Right kidney (tissue), 1 donor: ENCODE data around the gene NRG2.

Experiments used
- DNase-seq: peaks from one replicate; pipeline ENCODE4 v3.0.0-alpha.2; 2016

Gene NRG2

DNA sequence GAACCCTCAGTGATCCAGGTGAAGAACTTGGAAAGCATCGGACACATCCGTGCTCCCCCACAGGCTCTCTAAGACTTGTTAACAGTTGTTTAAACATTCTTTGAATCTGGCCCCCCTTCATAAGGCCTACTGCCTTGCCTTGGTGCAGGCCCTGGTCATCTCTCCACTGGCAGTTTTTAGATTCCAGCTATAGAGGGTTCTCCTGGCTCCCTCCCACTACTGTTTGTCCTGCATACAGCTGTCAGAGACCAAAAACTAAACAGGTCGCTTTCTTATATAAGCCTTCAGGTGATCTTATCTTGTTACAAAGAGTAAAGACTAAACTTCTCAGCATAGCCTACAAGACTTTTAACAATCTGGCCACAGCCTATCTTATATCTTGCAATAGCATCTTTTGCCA is 32.3 kb downstream of the NRG2 start:
- DNase-seq: no peak

DNA sequence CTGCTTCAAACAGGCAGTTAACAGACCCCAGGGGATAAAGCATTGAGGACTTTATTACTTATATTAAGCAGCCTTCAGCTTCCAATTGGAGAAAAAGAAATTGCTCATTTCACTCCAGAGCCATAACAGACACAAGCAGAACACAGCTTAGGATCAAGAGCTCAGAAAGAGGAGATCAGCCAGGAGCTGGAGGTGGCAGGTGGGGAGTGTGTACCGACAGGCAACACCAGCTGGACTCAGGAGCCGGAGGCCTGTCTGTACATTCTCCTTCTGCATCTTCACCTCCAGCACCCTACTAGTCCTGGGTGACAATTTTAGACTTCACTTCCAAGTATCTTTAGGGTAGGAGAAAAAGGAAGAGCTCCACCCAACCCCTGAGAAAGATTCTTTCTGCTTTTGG is 35.8 kb downstream of the NRG2 start:
- no peak for DNase-seq

DNA sequence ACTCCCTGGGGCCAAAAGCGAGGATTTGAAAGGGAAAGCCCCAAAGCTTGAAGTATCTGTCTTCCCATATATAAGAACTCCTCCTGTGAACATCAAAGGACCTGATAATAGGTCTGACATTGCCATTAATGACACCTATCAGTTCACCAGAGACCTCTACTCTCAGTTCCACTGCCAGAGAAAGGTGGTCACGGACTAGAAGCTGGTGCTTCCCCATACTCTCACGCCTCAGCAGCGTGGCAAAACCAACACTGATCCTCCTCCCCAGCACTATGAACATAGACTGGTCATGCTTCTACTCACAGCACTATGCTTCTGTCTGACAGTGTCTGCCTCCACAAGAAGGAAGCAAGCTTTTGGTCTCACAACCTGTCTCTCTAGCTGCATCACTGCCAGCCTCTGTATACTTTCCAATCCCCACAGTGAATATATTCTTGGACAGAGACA is 37.9 kb downstream of the NRG2 start:
- no peak for DNase-seq

DNA sequence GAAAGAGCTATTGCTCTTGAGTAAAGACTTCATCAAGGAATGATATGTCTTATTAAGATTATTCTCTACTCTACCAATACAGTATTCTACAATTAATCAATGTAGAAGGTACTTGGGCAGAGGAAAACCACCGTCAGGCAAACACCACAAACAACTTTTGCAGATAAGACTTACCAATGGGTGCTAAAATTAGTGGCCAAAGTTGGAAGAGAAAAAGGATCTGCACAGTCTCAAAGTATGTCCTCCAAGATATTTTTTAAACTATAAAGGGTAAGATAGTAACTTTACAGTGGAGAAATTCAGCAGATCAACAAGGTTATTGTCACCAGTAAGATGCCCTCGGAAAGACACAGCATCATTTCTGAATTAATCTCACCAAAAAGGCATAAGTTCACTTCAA is 38.9 kb downstream of the NRG2 start:
- no peak for DNase-seq

DNA sequence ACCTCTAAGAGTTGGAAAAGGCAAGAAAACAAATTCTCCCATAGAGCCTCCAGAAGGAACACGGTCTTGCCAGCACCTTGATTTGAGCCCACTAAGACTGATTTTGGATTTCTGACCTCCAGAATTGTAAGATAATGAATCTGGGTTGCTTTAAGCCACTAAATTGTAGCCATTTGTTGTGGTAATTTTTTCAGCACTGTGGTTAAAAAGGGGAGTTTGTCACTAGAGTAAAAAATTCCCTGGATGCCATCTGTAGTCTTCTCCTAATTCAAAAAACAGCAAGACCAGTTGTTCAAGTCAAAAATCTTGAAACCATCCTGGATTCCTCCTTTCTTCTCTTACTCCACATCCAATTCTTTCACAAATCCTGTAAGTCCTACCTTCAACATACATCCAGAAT is 39.6 kb downstream of the NRG2 start:
- no peak for DNase-seq

DNA sequence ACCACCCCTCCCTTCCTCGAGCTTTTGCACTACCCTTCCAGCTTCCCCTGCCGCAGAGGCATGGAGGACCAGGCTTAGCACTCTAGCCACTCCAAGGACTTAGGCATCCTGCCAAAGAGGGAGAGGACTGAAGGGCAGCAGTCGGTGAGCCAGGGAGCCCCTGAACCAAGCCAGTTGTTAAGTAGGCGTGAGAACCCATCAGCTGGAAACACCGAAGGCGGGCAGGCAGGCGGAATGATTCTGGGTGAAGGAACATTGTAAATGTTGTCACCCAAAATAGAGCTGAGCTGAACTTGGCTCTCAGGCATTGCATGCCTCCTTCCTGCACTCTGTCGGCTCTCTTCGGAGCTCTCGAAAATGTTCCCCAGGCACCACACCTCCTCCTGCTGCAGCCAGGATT is 42.8 kb downstream of the NRG2 start:
- DNase-seq: no peak

DNA sequence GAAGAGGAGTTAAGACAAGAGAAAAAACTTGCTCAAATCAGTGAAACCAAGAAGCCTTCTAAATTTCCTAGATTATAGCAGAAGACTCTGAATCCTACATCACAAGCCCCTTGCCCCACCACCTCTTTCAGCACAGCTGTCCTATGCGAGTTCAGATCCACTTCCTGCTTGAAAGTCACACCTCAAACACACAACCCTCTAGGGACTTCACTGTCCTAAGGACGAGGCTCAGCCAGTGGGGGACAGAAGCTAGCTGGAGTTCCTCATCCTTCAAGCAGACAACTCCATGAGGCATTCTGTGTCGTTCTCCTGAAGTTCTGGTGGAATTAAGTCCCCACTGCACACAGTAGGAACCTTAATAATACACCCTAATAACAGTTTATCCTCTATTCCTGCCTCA is 44.3 kb downstream of the NRG2 start:
- no peak for DNase-seq

DNA sequence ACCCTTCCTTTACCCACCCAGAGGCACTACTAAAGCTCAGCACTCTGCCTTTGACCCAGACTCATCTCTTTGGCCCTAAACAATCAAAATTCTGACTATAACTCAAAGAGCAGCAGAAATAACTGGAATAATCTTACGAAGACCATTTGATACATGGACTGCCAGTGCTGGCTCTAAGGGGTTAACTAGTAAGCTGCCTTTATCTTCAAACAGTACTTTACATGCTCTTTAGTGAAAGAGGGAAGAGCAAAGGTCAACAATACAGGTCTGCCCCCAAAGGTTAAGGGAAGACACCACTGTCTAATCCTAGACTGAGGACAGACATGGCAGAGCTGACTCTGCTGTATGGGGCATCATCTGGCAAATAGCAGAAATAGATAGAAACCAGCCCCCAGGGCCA is 45.8 kb downstream of the NRG2 start:
- no peak for DNase-seq

DNA sequence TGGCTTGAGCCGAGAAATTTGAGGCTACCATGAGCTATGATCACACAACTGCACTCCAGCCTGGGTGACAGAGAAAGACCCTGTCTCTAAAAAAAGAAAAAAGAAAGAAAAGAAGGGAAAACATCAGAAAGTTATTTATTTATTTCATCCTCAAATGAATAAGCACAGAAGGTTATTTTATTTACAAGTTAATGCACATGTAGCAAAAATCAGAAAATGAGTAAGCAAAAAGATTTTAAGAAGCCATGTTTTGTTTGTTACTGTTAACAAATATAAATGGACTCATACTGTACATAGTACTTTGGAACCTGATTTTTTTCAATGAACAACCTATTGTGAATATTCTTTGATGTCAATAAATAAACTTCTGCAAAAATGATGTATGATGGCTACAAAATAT is 47.2 kb downstream of the NRG2 start:
- DNase-seq: no peak

DNA sequence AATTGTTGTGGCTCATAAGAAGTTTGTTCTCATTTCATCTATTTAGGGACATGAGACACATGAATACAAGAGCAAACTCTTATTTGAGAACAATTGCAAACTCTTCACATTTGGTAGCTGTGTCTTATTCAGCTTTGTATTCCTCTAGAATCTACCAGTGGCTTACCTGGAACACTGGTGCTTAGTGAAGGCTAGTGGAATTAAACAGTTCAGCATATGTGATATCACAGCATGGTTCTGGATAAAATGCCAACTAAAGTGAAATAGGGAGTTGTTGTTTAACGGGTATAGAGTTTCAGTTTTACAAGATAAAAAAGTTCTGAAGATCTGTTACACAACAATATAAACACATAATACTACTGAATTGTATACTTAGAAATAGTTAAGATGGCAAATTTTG is 48.9 kb downstream of the NRG2 start:
- DNase-seq: no peak

DNA sequence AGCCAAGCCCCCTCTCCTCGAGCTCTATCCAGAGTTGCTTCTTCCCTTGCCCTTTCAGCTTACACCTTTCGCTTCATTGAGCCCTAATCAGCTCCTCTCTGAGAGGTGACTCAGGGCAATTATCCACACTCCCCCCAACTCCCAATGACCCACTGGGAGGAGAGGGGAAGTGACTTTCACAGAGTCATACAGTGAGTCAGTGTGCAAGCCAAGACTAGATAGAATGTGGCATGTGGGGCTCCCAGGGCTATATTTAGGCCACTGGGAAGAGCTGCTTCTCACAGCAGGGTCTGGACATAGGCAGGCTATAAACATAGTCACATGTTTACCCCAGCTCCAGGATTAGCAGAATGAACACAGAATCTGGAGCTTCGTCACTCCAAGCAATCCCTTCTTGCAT is 57.4 kb downstream of the NRG2 start:
- no peak for DNase-seq

DNA sequence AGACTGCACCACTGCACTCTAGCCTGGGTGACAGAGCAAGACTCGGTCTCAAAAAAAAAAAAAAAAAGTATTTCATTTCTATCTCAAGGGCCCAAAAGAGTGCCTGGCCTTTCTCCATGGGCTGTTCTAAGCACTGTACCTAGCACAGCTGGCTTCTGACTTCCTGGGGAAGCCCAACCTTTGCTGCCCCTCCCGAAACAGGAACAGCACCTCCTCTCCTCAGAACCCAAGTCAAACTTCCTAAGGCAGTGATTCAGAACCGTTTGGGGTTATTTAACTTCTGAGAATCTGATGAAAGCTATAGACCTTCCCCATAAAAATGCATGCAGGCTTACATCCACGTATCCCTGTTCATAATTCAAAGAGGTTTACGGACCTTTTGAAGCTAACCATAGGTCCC is 57.8 kb downstream of the NRG2 start:
- DNase-seq: no peak

DNA sequence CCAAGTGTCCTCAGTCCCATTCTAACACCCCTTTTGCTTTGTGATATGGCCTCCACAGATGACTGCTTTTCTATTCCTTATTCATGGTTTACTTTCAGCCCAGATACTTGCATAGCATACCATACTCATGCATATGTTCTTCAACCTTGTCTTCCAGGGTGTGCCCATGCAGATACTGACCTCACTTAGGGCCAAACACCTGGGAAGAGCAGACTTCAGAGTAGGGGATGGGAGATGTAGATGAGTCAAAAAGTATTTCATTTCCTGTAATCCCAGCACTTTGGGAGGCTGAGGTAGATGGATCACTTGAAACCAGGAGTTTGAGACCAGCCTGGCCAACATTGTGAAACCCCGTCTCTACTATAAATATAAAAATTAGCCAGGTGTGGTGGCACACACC is 58.3 kb downstream of the NRG2 start:
- no peak for DNase-seq

DNA sequence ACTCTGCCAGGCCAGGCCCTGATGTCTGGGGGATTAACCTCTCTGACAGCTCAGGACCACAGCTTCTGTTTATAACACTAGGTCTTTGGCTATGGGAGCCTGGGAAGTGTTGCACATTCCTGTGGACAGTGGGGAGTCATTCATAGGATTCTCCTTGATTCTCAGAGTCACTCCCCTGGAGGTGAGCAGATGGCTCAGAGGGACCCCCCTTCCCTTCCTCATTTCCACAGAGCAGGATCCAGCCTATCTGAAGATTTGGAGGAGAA is 60.2 kb downstream of the NRG2 start:
- DNase-seq: no peak

DNA sequence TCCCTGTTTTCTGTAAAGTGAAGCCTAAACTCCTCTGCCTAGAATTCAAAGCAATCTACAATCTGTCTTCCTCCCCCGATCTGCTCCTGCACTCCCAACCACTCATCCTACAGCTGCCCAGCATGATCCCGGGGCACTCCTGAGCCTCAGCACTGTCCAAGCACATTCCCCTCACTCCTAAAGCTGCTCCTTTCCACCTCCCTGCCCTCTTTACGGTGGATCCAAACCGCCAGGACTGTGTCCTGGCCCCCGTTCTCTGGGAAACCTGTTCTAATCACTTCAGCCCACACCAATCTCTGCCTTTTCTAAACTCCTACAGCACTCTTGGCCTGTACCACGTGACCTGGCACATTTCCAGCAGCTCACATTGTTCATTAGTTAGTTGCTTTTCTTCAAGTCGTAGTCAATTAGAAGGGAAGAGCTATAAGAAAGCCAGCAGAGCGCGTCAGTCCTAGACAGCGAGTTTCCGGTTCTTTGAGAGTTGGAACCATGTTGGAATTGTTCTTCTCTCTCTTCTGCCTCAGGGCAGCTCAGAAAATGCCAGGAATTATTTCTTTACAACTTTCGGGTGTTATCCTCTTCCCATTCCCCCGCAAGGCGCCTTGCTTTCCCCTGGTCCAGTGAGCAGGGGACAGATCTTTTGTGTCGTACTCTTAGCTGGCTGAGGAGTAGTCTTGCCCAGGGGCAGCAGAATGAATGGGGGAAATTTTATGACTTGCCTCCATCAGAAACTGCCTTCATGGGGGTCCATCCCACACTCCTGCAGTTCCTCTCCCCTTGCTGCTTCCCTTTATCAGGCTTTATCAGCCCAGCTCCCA is 60.7 kb downstream of the NRG2 start:
- peak; percentile 59 for DNase-seq

DNA sequence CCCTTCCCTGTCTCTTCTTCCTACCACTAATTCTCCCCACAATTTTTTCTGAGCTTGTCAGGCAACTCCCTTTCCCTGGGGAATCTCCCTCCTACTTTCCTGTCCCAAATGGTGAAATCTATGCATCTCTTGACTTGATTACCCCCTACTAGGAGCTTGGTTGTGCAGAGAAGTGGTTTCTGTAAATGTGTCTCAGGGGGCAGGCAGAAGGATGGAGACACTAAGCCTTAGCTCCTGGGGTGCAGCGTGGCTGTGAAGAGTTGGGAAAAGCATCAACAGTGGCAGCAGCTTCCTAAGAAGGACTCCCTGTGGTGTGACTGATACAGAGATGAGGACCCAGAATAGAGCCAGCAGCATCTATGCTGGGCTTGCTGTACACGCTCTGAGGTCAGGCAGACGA is 62.3 kb downstream of the NRG2 start:
- no peak for DNase-seq

DNA sequence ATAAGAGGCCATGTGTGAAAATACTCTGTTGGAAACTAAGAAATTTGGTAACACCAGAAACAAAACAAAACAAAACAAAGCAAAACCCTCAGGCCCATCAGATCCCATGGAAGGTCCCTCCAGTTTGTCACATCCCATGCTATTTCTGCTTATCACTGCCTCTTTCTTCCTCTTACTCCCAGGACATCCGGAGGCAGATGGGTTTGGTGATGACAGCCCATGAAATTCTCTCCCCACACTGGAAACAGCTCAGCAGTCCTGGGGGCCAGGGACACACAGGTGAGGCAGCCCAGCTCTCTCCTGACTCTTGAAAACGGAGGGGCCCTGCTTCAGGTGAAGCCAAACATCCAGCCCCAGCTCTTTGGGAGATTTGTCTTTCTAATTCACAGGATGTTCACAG is 63.2 kb downstream of the NRG2 start:
- DNase-seq: no peak

DNA sequence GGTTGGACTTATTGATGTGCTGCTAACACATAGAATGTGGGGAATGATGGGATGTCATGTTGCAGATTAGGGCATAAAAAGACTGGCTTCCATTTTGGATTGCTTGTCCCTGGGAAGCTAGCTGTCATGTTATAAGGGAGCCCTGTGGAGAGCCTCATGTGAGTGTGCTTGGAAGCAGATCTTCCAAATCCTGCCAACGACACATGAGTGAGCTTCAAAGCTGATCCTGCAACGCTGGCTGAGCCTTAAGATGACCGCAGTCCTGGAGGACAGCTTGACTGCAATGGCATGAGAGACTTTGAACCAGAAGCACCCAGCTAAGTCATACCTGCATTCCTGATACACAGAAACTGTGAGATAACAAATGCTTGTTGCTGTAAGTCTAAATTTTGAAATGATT is 63.6 kb downstream of the NRG2 start:
- no peak for DNase-seq

DNA sequence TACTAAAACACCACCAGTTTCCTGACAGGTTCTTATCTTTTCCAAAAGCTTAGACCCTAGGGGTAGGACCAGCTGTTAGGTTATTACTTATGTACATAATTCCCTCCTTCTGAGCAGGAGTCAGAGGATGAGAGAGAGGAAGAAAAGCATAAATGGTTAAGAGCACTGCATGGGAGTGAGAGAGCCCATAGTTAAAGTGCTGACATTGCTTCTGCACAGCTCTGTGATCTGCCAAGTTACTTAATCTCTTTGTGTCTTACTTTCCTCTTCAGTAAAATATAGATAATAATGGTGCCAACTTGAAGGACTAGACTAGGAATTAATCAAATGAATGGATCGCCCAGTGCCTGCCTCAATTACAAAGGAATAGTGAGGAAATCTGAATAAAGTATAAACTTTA is 66.4 kb downstream of the NRG2 start:
- DNase-seq: no peak

DNA sequence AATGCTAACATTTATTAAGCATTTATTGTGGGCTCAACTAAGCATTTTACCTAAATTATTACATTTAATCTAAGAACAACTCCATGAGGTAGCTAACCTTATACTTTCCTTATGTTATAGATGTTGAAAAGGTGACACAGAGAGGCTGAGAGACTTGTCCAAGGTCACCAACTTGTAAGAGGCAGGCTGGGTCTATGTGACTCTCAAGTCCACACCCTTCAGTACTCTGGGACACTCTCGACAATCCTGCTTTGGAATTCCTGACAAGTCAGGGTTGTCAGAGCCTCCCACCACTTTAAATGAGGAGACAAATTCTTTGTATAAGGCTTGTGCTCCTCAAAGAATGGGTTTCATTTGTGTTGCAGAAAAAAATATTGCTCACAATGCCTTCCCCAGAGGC is 67.2 kb downstream of the NRG2 start:
- DNase-seq: no peak

DNA sequence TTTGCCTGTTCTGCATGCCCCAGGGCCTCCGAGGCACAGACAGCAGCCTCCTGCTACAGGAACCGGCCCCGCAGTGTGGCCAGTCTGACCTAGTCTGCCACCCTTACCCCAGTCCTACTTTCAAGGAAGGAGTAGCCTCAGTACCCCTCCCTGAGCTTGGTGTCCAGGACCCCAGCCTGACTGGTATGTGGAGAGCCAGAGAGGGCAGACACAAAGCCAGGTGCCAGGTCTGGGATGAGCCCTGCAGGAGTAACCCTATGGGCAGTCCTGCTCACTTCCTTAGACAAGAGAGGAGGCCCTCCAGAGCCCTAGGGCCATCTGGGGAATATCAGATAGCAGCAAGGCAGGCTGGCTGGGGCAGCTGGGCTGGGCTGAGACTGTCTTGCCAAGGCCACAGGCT is 67.8 kb downstream of the NRG2 start:
- no peak for DNase-seq

DNA sequence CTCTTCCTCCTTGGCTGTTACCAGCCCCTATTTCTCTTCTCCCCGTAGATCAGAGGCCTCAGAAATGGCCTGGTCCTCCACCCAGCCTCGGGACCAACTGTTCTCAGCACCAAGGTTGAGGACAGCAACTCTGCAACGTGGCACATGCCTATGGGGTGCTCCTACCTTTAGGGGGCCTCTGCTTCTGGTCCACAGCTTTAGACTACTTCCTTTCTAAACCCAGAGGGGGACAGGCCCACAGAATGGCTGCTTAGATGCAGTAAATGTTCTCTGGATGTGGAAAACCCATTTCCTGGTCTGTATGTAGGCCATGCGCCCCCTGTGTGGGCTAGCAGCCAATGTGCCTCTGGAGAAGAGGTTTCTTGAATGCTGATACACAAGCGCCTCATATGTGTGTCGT is 68.4 kb downstream of the NRG2 start:
- no peak for DNase-seq

DNA sequence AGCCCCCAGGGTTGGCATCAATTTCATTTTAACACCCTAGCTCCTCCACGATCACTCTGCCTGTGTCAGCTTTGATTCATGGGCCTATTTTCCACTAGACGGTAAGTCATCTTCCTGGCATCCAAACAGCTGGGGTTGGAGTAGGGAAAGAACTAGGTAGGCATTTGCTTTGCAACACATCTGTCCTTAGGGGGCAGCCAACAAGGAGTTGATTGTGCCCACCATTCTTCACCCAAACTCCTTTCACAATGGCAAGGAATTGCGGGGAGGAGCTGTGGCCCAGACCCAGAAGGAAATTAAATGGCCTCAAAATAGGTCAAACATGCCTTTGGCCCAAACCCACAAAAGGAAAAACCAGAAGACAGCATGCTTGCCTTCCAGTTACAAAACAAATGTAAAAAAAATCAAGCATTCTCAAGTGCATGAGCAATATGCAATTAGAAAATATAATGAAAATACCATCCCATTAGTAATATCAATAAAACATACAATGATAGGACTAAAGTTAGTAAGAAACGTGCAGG is 71.8 kb downstream of the NRG2 start:
- no peak for DNase-seq

DNA sequence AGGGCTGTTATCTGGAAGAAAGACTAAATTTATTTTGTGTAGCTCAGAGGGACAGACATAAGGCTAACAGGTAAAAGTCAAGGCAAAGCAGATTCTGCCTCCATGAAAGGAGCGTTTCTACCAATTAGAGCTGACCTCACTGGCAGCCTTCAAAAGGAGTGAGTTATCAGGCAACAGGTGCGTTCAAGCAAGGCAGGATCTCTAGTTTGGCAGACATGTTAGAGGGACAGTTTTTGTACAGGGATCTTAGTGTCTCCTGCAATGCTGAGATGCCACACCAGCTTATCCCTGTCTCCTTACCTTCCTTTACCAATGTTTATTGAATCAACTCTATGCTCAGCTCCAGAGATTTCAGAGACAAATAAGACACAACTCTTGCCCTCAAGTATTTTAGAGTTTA is 73.8 kb downstream of the NRG2 start:
- no peak for DNase-seq
